GM19328 (cell line): ENCODE data around the gene RCC1.
A peak's percentile ranks its signal among the peaks of the same experiment; 100 is the strongest.
"Not testable (repeated sequence)": the region's sequence is repeated elsewhere in the genome, so short reads cannot be mapped to it uniquely, and the experiment has no call there.

Source experiments
- ATAC-seq: cut with Tn5 transposase; IDR thresholded peaks from one replicate; pipeline ENCODE4 v1.9.1; 2021; ENCODE audit warnings: mild to moderate bottlenecking, moderate library complexity; ENCODE audit not compliant: unreplicated experiment

RCC1 gene

GRCh38 chr1:28541414-28542015, 35.7 kb downstream of the RCC1 start:
- ATAC-seq, result not testable (repeated sequence)

GRCh38 chr1:28545246-28545628, 39.4 kb downstream of the RCC1 start:
- ATAC-seq, result no peak

GRCh38 chr1:28548318-28548717, 42.5 kb downstream of the RCC1 start:
- no peak for ATAC-seq

GRCh38 chr1:28551381-28551780, 45.5 kb downstream of the RCC1 start:
- no peak for ATAC-seq

- peak; percentile 88 for ATAC-seq
Measured at GRCh38 chr1:28552758-28553663, 47.2 kb downstream of the RCC1 start, which contains the start of gene TRNAU1AP. TRNAU1AP (plus strand) TSS chr1:28553085; CDS start chr1:28553111, 26 bp downstream.

GRCh38 chr1:28560886-28561285, 55.0 kb downstream of the RCC1 start:
- ATAC-seq, result no peak

- no peak for ATAC-seq
Measured at GRCh38 chr1:28564310-28564709, 58.5 kb downstream of the RCC1 start.

- no peak for ATAC-seq
Measured at GRCh38 chr1:28565040-28565439, 59.2 kb downstream of the RCC1 start.

- ATAC-seq, result no peak
Measured at GRCh38 chr1:28565726-28566125, 59.9 kb downstream of the RCC1 start.

GRCh38 chr1:28566931-28567330, 61.1 kb downstream of the RCC1 start:
- no peak for ATAC-seq

- no peak for ATAC-seq
Measured at GRCh38 chr1:28571911-28572310, 66.1 kb downstream of the RCC1 start.

- not testable (repeated sequence) for ATAC-seq
Measured at GRCh38 chr1:28572891-28573290, 67.0 kb downstream of the RCC1 start.

- no peak for ATAC-seq
Measured at GRCh38 chr1:28573564-28573963, 67.7 kb downstream of the RCC1 start.

- no peak for ATAC-seq
Measured at GRCh38 chr1:28577052-28577678, 71.3 kb downstream of the RCC1 start.

- no peak for ATAC-seq
Measured at GRCh38 chr1:28577738-28578536, 72.1 kb downstream of the RCC1 start.

GRCh38 chr1:28578696-28579218, 72.9 kb downstream of the RCC1 start:
- no peak for ATAC-seq

GRCh38 chr1:28579401-28579800, 73.6 kb downstream of the RCC1 start:
- ATAC-seq, result no peak

- ATAC-seq, result no peak
Measured at GRCh38 chr1:28580722-28581530, 75.1 kb downstream of the RCC1 start.

- peak; percentile 79 for ATAC-seq
Measured at GRCh38 chr1:28581531-28582247, 75.8 kb downstream of the RCC1 start.
